Measurements from ENCODE around the gene ANKRD44.

ANKRD44 gene

DNA sequence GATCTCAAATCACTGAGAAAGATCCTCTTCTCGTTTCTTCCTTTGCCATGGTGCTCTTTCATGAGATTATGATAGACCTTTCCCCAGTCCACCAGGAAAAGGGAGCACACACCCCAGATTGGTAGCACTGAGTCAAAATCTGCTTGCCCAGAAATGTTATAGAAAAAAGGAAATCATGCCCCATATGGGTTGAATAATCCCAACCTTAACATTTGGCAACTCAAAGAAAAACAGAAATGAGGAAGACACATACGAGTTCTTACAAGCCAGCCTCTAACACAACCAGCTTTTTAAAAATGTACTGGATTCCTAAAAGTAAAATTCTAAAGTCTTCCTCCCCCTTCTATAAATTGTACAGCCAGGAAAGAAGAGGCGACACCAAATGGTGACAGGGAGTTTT, 103.0 kb downstream of the ANKRD44 start:
- no peak overlapping the region for H3K27ac ChIP-seq
- no peak for TF ChIP-seq ZFX (IDR thresholded peaks at IDR 0.05; ENCODE audit: borderline replicate concordance)
- TF ChIP-seq CTCF (IDR thresholded peaks at IDR 0.05): no peak

DNA sequence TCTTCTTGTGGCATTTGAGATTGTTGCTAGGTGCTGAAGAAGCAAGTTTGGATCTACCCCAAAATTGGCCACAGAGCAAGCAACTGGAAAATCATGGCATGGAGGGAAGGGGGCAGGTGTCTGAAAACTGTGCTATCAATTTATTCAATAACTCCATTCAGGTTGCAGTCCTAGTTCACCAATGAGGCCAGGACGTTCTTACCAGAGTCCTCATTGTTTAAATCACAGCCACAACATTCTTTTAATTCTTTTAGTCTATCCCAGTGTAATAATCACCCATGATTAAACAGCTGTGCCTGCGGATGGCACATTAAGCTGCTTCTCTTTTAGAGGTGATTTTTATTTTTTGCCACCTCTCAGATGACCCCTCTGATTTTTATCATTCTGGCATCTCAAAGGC, 103.5 kb downstream of the ANKRD44 start:
- TF ChIP-seq CTCF (IDR thresholded peaks at IDR 0.05) (no peak), ZFX (IDR thresholded peaks at IDR 0.05; ENCODE audit: borderline replicate concordance) (no peak)
- H3K27ac ChIP-seq: no peak overlapping the region

DNA sequence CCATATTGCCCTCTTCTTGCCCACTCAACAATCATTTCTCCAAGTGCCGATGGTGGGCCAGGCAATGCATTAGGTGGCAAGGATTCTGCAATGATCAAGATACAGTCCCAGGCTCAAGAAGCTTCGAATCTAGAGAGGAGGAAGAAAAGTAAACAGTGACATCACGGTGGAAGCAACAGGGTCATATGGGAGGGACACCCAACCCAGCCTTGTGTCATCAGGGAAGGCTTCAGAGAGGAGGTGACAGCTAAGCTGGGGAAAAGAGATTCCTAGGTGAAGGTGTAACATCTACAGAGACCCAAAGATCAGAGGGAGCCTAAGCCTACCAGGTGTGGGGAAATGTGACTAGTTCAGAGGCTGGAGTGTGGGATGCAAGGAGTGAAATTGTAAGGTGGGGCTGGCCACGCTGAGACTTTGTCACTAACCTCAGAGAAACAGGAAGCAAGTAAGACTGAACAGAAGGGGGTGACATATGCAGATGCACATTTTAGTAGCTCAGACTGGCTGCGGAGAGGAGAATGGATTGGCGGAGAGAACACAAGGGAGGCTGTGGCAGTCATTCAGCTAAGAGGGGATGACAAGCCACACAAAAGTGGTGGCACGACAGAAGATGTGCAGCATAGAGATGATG, 104.9 kb downstream of the ANKRD44 start:
- H3K27ac ChIP-seq: no peak overlapping the region
- TF ChIP-seq ZFX (IDR thresholded peaks at IDR 0.05; ENCODE audit: borderline replicate concordance) (no peak), CTCF (IDR thresholded peaks at IDR 0.05) (no peak)

DNA sequence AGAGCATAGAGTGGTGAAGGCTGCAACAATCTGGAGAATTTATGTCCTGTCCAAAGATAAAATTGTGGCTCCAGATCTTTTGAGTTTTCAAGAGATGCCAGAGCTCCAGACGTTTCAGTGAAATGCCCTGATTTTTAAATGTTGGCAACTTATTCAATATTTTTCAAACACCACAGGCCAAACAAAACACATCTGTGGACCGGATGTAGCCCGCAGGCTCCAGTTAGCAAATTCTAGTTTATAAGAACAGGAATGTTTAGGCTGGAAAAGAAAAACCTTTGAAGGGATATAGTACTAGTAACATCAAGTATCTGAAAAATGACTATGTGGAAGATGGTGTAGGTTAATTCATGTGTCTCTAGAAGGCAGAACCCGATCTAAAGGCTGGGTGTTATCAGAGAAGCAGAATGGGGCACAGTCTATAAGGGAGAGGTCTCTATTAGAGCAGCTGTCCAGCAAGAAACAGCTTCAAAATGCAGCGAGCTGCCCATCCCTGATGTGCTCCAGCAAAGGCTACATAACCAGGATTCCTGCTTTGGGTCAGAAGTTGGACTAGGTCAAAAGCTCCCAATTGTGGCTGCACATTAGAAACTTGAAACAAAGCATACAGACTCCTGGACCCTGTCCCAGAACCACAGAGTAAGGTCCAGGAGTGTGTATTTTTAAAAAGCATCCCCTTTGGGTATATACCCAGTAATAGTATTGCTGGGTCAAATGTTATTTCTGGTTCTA, 105.9 kb downstream of the ANKRD44 start:
- TF ChIP-seq ZFX (IDR thresholded peaks at IDR 0.05; ENCODE audit: borderline replicate concordance) (no peak), CTCF (IDR thresholded peaks at IDR 0.05) (no peak)
- no peak overlapping the region for H3K27ac ChIP-seq

DNA sequence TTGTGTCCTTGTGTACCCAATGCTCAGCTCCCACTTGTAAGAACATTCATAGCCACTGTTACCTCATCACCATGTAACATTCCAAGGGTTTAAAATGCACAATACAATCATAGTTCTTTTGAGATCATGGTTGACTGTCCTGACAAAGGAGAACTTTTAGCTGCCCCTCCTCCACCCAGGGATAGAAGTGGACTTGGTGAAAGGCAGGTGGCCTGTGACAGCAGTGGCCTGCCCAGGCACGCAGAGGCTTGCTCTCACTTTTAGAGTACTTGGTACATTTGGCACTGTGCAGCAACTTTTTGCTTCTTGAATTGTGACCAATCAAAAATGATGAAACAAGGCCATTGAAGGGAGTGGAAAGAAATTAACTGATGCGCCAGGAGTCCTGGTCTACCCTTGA, 108.7 kb downstream of the ANKRD44 start:
- no peak for TF ChIP-seq ZFX (IDR thresholded peaks at IDR 0.05; ENCODE audit: borderline replicate concordance)
- H3K27ac ChIP-seq: no peak overlapping the region

GRCh38 chr2:197200762-197201058, 109.9 kb downstream of the ANKRD44 start:
- no peak for TF ChIP-seq CTCF (IDR thresholded peaks at IDR 0.05)
- TF ChIP-seq ZFX (IDR thresholded peaks at IDR 0.05; ENCODE audit: borderline replicate concordance): no peak
- H3K27ac ChIP-seq: no peak overlapping the region

- no peak overlapping the region for H3K27ac ChIP-seq
- no peak for TF ChIP-seq ZFX (IDR thresholded peaks at IDR 0.05; ENCODE audit: borderline replicate concordance)
- no peak for TF ChIP-seq CTCF (IDR thresholded peaks at IDR 0.05)
Measured at GRCh38 chr2:197200051-197200761, 110.4 kb downstream of the ANKRD44 start.

Data from 22Rv1 (cell line).